Activated effector memory CD4-positive, alpha-beta T cell treated with anti-CD3 and anti-CD28 coated beads, Interleukin-2, amount 50 U/mL, for 16 hours (primary cell): ENCODE measurements around the gene KCTD5.

Experiments
- DNase-seq: peaks from one replicate; pipeline ENCODE4 v3.0.0-alpha.2; 2020

Gene KCTD5

DNA sequence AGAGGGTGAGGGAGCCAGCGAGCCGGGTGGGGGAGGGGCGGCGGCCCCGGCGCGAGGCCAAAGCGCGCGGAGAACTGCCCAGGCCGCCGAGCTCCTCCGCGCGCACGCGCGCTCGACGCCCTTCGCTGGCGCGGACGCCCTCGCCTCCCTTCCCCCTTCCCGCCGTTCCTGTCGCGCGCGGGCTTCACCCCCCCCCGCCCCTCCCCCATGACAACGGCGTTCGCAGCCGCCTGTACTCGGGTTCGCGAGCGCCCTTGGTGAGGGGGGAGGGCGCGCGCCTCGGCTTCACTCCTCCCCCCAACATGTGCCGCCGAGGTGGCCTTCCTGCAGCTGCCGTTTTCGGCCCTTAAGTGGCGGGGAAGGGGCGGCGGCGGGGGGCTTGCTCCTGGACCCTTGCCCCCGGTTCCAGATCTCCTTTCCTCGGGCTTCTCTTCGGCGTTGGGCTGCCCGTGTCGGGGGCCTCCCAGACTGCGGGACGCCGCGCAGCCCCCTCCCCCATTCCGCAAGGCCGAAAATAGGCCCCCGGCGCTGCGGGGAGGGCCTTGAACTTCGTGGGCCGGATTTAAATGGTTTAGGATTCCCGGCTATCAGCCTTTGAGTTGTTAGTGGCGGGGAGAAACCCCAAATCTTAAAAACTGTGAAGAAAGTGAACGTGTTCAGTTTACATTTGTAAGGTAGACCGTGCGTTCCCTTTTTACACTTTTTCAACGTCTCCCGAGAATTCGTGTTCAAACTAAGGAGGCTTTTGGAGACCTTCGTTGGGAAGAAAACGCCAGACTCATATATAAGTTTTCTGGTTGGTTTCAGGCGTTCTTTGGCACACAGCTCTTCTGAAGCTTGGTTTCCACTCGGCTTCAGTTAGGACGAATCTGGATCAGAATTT is 70.8 kb downstream of the KCTD5 start:
- no peak for DNase-seq

DNA sequence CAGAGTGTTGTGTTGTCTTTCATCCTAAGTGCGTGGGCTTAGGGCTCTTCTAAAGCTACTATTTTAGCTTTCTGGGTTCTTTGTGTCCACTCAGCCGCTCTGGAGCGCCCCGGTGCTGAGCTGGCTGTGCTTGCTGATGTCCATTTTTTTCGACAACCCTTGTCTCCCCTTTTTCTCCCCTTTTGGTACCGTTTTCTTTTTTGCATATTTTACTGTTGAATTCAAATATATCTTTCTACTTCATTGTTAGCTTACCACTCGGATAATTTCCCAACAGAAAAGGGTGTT is 71.4 kb downstream of the KCTD5 start:
- DNase-seq = no peak

GRCh38 chr16:2755158-2755557 is 72.8 kb downstream of the KCTD5 start:
- no peak for DNase-seq

GRCh38 chr16:2756288-2757015 is 74.1 kb downstream of the KCTD5 start:
- DNase-seq = no peak

DNA sequence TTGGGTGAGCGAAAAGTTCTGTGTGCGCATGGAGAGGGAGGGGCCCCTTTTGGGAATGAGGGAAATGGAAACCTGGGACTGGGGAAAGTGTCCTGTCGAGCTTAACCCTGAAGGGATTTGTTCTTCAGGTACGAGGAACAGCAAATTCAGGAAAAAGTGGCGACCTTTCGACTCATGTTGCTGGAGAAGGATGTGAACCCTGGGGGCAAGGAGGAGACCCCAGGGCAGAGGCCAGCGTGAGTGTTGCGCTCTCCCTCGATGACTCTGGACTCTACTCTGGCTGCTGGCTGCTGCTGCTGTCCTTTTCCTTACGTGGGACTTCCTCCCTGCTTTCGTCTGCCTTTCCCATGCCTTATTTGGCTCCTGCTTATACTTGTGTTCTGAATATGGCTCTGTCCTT is 75.0 kb downstream of the KCTD5 start:
- no peak for DNase-seq
